ENCODE data around the gene ICAM4.

DNA sequence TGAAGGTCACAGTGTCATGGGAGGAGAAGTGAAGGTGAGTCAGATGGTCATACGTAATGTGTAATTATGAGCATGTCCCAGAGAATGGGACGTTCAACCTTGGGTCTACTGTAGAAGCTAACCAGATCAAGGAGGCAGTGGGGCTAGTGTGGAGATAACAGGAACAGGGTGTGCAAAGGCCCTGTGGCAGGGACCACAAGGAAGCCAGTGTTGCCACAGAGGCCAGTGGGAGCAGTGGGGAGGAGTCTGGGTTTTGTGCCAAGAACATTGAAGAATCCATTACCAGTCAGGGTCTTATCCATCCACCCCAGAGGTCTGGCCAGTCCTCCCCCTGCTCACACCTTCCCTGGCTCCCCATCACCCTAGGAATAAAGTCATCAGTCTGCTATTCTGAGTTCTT, 31.4 kb upstream of the ICAM4 start:
- TF ChIP-seq POLR2AphosphoS5 (IDR thresholded peaks at IDR 0.05; ENCODE audit: low read depth, low read length) (no peak), SIN3A (IDR thresholded peaks at IDR 0.05; ENCODE audit: borderline replicate concordance, insufficient read depth, low read length) (no peak), TAF1 (IDR thresholded peaks at IDR 0.05; ENCODE audit: borderline replicate concordance, insufficient read depth, low read length) (no peak), FOXP2 (optimal IDR thresholded peaks at IDR 0.05; ENCODE audit: borderline replicate concordance, extremely low read depth, extremely low read length, insufficient read depth) (no peak)
- TF ChIP-seq, protein P1, sequence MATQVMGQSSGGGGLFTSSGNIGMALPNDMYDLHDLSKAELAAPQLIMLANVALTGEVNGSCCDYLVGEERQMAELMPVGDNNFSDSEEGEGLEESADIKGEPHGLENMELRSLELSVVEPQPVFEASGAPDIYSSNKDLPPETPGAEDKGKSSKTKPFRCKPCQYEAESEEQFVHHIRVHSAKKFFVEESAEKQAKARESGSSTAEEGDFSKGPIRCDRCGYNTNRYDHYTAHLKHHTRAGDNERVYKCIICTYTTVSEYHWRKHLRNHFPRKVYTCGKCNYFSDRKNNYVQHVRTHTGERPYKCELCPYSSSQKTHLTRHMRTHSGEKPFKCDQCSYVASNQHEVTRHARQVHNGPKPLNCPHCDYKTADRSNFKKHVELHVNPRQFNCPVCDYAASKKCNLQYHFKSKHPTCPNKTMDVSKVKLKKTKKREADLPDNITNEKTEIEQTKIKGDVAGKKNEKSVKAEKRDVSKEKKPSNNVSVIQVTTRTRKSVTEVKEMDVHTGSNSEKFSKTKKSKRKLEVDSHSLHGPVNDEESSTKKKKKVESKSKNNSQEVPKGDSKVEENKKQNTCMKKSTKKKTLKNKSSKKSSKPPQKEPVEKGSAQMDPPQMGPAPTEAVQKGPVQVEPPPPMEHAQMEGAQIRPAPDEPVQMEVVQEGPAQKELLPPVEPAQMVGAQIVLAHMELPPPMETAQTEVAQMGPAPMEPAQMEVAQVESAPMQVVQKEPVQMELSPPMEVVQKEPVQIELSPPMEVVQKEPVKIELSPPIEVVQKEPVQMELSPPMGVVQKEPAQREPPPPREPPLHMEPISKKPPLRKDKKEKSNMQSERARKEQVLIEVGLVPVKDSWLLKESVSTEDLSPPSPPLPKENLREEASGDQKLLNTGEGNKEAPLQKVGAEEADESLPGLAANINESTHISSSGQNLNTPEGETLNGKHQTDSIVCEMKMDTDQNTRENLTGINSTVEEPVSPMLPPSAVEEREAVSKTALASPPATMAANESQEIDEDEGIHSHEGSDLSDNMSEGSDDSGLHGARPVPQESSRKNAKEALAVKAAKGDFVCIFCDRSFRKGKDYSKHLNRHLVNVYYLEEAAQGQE (IDR thresholded peaks at IDR 0.05; ENCODE audit: insufficient read depth in 1 of 2, low read depth in 2 of 2, low read length in 2 of 2) = no peak
